ENCODE results near the gene MTUS2. TPM values are rescaled to one million over a fixed set of nuclear protein-coding genes. Genes with fewer than 3 reads are reported as not detected.

MTUS2 gene
- total and polyA plus RNA-seq, 10 of the 15 experiments (the other 5 are each of a cell fraction or from before 2014, with no cell fraction given): under 0.01 to 0.05 (median 0.02) TPM; not detected in 6

GRCh38 chr13:29279356-29280254, 459.5 kb downstream of the MTUS2 start (continued):
- TF ChIP-seq ZNF687 (IDR thresholded peaks at IDR 0.05) (no peak), SPI1 (IDR thresholded peaks at IDR 0.05; ENCODE audit: borderline replicate concordance, insufficient read depth, low read depth, low read length) (no peak), BCL11A (IDR thresholded peaks at IDR 0.05; ENCODE audit: low read depth, low read length) (no peak), ESRRA (IDR thresholded peaks at IDR 0.05; ENCODE audit: low read length) (no peak), BCL3 (IDR thresholded peaks at IDR 0.05; ENCODE audit: borderline replicate concordance, insufficient read depth, low read depth, low read length, poor library complexity, severe bottlenecking) (no peak), BMI1 (IDR thresholded peaks at IDR 0.05; ENCODE audit: borderline replicate concordance) (no peak)
